GM23338 (cell line): ENCODE measurements around the gene ARHGEF38. TPM values are rescaled to one million over a fixed set of nuclear protein-coding genes. Genes with fewer than 3 reads are reported as not detected.

Source experiments
- ATAC-seq: fragments of 200-7000 bp; cut with Tn5 transposase; 3 replicates; pipeline ENCODE4 v1.9.1; 2020
- DNase-seq: peaks from one replicate; pipeline ENCODE4 v3.0.0-alpha.2; 2015; ENCODE audit warnings: low spot score
- H2AFZ ChIP-seq: fragments of 200-600 bp; sonication (generic); 2 replicates; pipeline ENCODE4 v1.8.0; 2016; ENCODE audit warnings: antibody characterized with exemption, mild to moderate bottlenecking, moderate library complexity
- H3F3A ChIP-seq: fragments of 200-600 bp; sonication (generic); replicated peaks from 2 replicates; pipeline ENCODE4 v1.8.0; 2017; ENCODE audit warnings: antibody characterized with exemption, mixed run types, low read depth
- H3K27ac ChIP-seq: fragments of 200-600 bp; sonication (generic); 2 replicates; pipeline ENCODE4 v1.6.1; 2016; ENCODE audit warnings: low read depth
- H3K27me3 ChIP-seq: fragments of 200-600 bp; sonication (generic); 2 replicates; pipeline ENCODE4 v1.8.0; 2016; ENCODE audit warnings: mild to moderate bottlenecking, mixed run types, moderate library complexity; ENCODE audit not compliant: insufficient read depth
- H3K36me3 ChIP-seq: fragments of 200-600 bp; sonication (generic); 2 replicates; pipeline ENCODE4 v1.8.0; 2016; ENCODE audit warnings: mild to moderate bottlenecking; ENCODE audit not compliant: insufficient read depth
- H3K4me1 ChIP-seq: fragments of 200-600 bp; sonication (generic); 2 replicates; pipeline ENCODE4 v1.8.0; 2016; ENCODE audit warnings: mild to moderate bottlenecking, moderate library complexity; ENCODE audit not compliant: insufficient read depth
- H3K4me2 ChIP-seq: fragments of 200-600 bp; sonication (generic); 2 replicates; pipeline ENCODE4 v1.7.1; 2017; ENCODE audit warnings: mixed run types
- H3K4me3 ChIP-seq: fragments of 200-600 bp; sonication (generic); 2 replicates; pipeline ENCODE4 v1.6.1; 2016; ENCODE audit warnings: mixed run types
- H3K79me2 ChIP-seq: fragments of 200-600 bp; sonication (generic); replicated peaks from 2 replicates; pipeline ENCODE4 v1.8.0; 2017; ENCODE audit warnings: mild to moderate bottlenecking; ENCODE audit not compliant: insufficient read depth
- H3K9me2 ChIP-seq: fragments of 200-600 bp; sonication (generic); 2 replicates; pipeline ENCODE4 v1.8.0; 2017; ENCODE audit not compliant: insufficient read depth
- H4K20me1 ChIP-seq: fragments of 200-600 bp; sonication (generic); replicated peaks from 2 replicates; pipeline ENCODE4 v1.8.0; 2017; ENCODE audit warnings: mild to moderate bottlenecking; ENCODE audit not compliant: insufficient read depth
- H3K27ac Mint-ChIP-seq: 2 replicates; pipeline ENCODE4 v1.8.0; 2020; ENCODE audit warnings: inconsistent platforms, mild to moderate bottlenecking, moderate library complexity, mixed read lengths
- H3K27me3 Mint-ChIP-seq: 3 replicates; pipeline ENCODE4 v1.8.0; 2022; ENCODE audit warnings: low read depth, mild to moderate bottlenecking, moderate library complexity, mixed read lengths, inconsistent platforms; ENCODE audit not compliant: insufficient read depth, poor library complexity
- H3K36me3 Mint-ChIP-seq: 3 replicates; pipeline ENCODE4 v1.8.0; 2021; ENCODE audit warnings: low read depth, mild to moderate bottlenecking, inconsistent platforms, moderate library complexity, mixed read lengths
- H3K4me1 Mint-ChIP-seq: 3 replicates; pipeline ENCODE4 v1.8.0; 2020; ENCODE audit warnings: mild to moderate bottlenecking, inconsistent platforms, mixed read lengths
- H3K4me3 Mint-ChIP-seq: 3 replicates; pipeline ENCODE4 v1.8.0; 2021; ENCODE audit warnings: moderate library complexity, mild to moderate bottlenecking, inconsistent platforms, mixed read lengths
- H3K9me3 Mint-ChIP-seq: 3 replicates; pipeline ENCODE4 v1.8.0; 2020; ENCODE audit warnings: moderate library complexity, mild to moderate bottlenecking, inconsistent platforms, mixed read lengths
- long read RNA-seq: library from polyadenylated mRNA; unstranded; transcript quantifications from one replicate; pipeline ENCODE4 v2.0.0, GENCODE V29; 2020; ENCODE audit not compliant: unreplicated experiment
- polyA plus RNA-seq: library from polyadenylated mRNA; unstranded; fragments of >200 nt; fragmentation: Nextera tagmentation; extraction: Ambion mirVana; gene quantifications from 2 replicates; pipeline ENCODE4 v1.2.1, GENCODE V29; 2016
- total RNA-seq: library from RNA; depleted of rRNA; stranded (reverse); fragments of >200 nt; shearing (Covaris generic); gene quantifications from 2 replicates; pipeline ENCODE4 v1.2.3, GENCODE V29; 2014; rRNA removed
- TF ChIP-seq, protein P1 (sequence below): IDR thresholded peaks from one replicate; pipeline ENCODE4 v1.6.1; 2018; ENCODE audit warnings: antibody characterized with exemption; ENCODE audit not compliant: unreplicated experiment
- TF ChIP-seq, protein P2 (sequence below): fragments of 250-450 bp; sonication (Bioruptor Pico); IDR thresholded peaks from 2 replicates; pipeline ENCODE4 v1.5.0; 2020; ENCODE audit warnings: mild to moderate bottlenecking, moderate library complexity
- TF ChIP-seq, protein P3 (sequence below), 2 experiments: fragments of 200-600 bp in 1 of 2; sonication (generic) in 1 of 2; conservative IDR thresholded peaks; 2 replicates each; pipeline versions ENCODE4 v1.5.1 to v1.6.1; 2016 to 2017; ENCODE audit warnings: antibody characterized with exemption in 2 of 2, low read depth in 2 of 2, mild to moderate bottlenecking in 2 of 2, moderate library complexity in 1 of 2

The ARHGEF38 gene, protein sequence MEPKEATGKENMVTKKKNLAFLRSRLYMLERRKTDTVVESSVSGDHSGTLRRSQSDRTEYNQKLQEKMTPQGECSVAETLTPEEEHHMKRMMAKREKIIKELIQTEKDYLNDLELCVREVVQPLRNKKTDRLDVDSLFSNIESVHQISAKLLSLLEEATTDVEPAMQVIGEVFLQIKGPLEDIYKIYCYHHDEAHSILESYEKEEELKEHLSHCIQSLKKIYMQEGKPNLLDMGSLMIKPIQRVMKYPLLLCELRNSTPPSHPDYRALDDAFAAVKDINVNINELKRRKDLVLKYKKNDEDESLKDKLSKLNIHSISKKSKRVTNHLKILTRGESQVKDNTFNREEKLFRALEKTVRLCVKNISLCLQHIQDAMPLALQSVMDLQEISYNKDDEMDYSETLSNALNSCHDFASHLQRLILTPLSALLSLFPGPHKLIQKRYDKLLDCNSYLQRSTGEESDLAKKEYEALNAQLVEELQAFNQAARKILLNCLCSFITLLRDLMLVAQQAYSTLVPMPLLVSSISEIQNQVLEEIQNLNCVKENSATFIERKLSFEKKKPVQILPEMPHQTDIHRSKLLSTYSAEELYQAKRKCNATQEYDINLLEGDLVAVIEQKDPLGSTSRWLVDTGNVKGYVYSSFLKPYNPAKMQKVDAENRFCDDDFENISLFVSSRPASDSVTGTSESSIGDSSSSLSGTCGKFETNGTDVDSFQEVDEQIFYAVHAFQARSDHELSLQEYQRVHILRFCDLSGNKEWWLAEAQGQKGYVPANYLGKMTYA
- total RNA-seq (not detected in 2 replicates), polyA plus RNA-seq (0.58 TPM in 1 of 2 replicates, not detected in the other)
- long read RNA-seq = 0 reads

DNA sequence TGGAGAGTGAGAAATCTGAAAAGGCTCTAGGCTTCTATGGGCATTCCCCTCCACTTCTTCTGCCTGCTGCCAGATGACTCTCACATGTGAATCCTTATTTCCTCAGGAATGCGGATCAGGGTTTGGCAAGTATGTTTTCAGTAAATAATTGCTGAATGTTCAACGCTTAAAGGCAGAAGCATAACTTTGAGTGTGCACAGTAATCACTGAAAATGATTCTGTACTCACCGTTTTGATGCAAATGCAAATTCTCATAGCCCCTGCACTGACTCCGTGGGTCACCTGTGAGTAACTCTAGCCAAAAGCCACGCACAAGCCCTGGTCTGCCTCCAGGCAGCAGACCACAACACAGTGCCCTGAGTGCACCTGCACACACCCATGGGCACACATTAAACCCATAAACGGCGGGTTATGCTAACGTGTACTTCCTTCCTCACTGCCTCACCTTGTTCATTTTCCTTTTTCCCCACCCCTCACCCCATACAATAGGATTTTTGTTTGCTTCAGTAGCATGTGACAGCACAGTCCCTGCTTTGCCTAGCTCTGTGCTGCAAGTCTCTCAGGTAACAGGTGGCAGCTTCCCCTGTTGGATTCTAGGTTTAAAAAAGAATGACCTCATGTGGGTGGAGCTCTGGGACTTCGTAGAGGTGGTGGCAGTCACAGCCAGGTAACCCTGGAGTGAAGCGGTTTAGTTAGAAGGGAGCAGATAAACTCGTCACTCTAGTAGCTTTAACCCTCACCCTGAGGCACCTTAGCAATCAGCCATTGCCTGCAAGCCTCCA is at the start of gene ARHGEF38:
TSS of gene ARHGEF38 (plus strand) at position 656 of the 782 bp plus-strand sequence. CDS start 146 bp downstream, outside the sequence.
- peak; percentile 41 for ATAC-seq
- Histone ChIP-seq H3K27ac (no peak within 1 kb of the TSS), H4K20me1 (no peaks in the 10 kb centered on the region; the same call in none of the 2 replicates), H3K79me2 (no peaks in the 10 kb centered on the region), H3K9me2 (no peaks in the 10 kb centered on the region), H3K4me3 (no peak within 1 kb of the TSS), H2AFZ (no peak within 1 kb of the TSS), H3K36me3 (no peaks in the 10 kb centered on the region), H3K27me3 (peaks cover 96% of the 10 kb centered on the region), H3K4me1 (peaks cover 6% of the 10 kb centered on the region; the same call in 1 of the 2 replicates), H3K4me2 (no peak within 1 kb of the TSS), H3F3A (no peaks in the 10 kb centered on the region)
- peaks cover 24% of the 10 kb centered on the region; the same call in 2 of the 3 replicates for H3K4me1 Mint-ChIP-seq
- H3K9me3 Mint-ChIP-seq = no peaks in the 10 kb centered on the region
- H3K4me3 Mint-ChIP-seq = no peak within 1 kb of the TSS
- TF ChIP-seq, protein P1, sequence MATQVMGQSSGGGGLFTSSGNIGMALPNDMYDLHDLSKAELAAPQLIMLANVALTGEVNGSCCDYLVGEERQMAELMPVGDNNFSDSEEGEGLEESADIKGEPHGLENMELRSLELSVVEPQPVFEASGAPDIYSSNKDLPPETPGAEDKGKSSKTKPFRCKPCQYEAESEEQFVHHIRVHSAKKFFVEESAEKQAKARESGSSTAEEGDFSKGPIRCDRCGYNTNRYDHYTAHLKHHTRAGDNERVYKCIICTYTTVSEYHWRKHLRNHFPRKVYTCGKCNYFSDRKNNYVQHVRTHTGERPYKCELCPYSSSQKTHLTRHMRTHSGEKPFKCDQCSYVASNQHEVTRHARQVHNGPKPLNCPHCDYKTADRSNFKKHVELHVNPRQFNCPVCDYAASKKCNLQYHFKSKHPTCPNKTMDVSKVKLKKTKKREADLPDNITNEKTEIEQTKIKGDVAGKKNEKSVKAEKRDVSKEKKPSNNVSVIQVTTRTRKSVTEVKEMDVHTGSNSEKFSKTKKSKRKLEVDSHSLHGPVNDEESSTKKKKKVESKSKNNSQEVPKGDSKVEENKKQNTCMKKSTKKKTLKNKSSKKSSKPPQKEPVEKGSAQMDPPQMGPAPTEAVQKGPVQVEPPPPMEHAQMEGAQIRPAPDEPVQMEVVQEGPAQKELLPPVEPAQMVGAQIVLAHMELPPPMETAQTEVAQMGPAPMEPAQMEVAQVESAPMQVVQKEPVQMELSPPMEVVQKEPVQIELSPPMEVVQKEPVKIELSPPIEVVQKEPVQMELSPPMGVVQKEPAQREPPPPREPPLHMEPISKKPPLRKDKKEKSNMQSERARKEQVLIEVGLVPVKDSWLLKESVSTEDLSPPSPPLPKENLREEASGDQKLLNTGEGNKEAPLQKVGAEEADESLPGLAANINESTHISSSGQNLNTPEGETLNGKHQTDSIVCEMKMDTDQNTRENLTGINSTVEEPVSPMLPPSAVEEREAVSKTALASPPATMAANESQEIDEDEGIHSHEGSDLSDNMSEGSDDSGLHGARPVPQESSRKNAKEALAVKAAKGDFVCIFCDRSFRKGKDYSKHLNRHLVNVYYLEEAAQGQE = no peak
- TF ChIP-seq, protein P2, sequence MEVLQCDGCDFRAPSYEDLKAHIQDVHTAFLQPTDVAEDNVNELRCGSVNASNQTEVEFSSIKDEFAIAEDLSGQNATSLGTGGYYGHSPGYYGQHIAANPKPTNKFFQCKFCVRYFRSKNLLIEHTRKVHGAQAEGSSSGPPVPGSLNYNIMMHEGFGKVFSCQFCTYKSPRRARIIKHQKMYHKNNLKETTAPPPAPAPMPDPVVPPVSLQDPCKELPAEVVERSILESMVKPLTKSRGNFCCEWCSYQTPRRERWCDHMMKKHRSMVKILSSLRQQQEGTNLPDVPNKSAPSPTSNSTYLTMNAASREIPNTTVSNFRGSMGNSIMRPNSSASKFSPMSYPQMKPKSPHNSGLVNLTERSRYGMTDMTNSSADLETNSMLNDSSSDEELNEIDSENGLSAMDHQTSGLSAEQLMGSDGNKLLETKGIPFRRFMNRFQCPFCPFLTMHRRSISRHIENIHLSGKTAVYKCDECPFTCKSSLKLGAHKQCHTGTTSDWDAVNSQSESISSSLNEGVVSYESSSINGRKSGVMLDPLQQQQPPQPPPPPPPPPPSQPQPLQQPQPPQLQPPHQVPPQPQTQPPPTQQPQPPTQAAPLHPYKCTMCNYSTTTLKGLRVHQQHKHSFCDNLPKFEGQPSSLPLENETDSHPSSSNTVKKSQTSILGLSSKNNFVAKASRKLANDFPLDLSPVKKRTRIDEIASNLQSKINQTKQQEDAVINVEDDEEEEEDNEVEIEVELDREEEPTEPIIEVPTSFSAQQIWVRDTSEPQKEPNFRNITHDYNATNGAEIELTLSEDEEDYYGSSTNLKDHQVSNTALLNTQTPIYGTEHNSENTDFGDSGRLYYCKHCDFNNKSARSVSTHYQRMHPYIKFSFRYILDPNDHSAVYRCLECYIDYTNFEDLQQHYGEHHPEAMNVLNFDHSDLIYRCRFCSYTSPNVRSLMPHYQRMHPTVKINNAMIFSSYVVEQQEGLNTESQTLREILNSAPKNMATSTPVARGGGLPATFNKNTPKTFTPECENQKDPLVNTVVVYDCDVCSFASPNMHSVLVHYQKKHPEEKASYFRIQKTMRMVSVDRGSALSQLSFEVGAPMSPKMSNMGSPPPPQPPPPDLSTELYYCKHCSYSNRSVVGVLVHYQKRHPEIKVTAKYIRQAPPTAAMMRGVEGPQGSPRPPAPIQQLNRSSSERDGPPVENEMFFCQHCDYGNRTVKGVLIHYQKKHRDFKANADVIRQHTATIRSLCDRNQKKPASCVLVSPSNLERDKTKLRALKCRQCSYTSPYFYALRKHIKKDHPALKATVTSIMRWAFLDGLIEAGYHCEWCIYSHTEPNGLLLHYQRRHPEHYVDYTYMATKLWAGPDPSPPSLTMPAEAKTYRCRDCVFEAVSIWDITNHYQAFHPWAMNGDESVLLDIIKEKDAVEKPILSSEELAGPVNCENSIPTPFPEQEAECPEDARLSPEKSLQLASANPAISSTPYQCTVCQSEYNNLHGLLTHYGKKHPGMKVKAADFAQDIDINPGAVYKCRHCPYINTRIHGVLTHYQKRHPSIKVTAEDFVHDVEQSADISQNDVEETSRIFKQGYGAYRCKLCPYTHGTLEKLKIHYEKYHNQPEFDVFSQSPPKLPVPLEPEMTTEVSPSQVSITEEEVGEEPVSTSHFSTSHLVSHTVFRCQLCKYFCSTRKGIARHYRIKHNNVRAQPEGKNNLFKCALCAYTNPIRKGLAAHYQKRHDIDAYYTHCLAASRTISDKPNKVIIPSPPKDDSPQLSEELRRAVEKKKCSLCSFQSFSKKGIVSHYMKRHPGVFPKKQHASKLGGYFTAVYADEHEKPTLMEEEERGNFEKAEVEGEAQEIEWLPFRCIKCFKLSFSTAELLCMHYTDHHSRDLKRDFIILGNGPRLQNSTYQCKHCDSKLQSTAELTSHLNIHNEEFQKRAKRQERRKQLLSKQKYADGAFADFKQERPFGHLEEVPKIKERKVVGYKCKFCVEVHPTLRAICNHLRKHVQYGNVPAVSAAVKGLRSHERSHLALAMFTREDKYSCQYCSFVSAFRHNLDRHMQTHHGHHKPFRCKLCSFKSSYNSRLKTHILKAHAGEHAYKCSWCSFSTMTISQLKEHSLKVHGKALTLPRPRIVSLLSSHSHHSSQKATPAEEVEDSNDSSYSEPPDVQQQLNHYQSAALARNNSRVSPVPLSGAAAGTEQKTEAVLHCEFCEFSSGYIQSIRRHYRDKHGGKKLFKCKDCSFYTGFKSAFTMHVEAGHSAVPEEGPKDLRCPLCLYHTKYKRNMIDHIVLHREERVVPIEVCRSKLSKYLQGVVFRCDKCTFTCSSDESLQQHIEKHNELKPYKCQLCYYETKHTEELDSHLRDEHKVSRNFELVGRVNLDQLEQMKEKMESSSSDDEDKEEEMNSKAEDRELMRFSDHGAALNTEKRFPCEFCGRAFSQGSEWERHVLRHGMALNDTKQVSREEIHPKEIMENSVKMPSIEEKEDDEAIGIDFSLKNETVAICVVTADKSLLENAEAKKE = no peak
- TF ChIP-seq, protein P3, sequence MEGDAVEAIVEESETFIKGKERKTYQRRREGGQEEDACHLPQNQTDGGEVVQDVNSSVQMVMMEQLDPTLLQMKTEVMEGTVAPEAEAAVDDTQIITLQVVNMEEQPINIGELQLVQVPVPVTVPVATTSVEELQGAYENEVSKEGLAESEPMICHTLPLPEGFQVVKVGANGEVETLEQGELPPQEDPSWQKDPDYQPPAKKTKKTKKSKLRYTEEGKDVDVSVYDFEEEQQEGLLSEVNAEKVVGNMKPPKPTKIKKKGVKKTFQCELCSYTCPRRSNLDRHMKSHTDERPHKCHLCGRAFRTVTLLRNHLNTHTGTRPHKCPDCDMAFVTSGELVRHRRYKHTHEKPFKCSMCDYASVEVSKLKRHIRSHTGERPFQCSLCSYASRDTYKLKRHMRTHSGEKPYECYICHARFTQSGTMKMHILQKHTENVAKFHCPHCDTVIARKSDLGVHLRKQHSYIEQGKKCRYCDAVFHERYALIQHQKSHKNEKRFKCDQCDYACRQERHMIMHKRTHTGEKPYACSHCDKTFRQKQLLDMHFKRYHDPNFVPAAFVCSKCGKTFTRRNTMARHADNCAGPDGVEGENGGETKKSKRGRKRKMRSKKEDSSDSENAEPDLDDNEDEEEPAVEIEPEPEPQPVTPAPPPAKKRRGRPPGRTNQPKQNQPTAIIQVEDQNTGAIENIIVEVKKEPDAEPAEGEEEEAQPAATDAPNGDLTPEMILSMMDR (conservative IDR thresholded peaks at IDR 0.05; ENCODE audit: low read depth in 2 of 2) = no peak
- no peaks in the 10 kb centered on the region for H3K36me3 Mint-ChIP-seq
- DNase-seq = peak; percentile 59
- H3K27me3 Mint-ChIP-seq = peaks cover 79% of the 10 kb centered on the region
- H3K27ac Mint-ChIP-seq = no peak within 1 kb of the TSS
